Measurements from ENCODE around the gene MGLL. TPM values are rescaled to one million over a fixed set of nuclear protein-coding genes. Genes with fewer than 3 reads are reported as not detected.

Gene MGLL
- total RNA-seq, 2 experiments from 2014 or later = 0.28 to 0.38 TPM

GRCh38 chr3:127663151-127663550, 159.2 kb downstream of the MGLL start:
- H3K36me3 Mint-ChIP-seq (ENCODE audit: low read depth) = peaks cover 4% of the 10 kb centered on the region
- Histone ChIP-seq H3K4me3 (ENCODE audit: low read length) (no peak overlapping the region), H3K36me3 (ENCODE audit: insufficient read depth, low read length) (no peaks in the 10 kb centered on the region), H3K9me3 (ENCODE audit: control insufficient read depth in 1 of 2, insufficient read depth in 1 of 2, low read length in 2 of 2) (no peaks in the 10 kb centered on the region), H3K27me3 (ENCODE audit: control insufficient read depth in 1 of 2, insufficient read depth in 2 of 2, low read length in 2 of 2) (no peaks in the 10 kb centered on the region), H3K4me1 (ENCODE audit: insufficient read depth, low read length) (no peaks in the 10 kb centered on the region), H3K27ac (ENCODE audit: low read depth in 1 of 2, low read length in 2 of 2) (no peak overlapping the region)
- POLR2A ChIA-PET = no interaction called here
- intact Hi-C loops (cut with DNase I, micrococcal nuclease) = no loop called here
- no peak overlapping the region for H3K4me3 Mint-ChIP-seq
- H3K9me3 Mint-ChIP-seq = no peaks in the 10 kb centered on the region
- ATAC-seq (ENCODE audit: poor library complexity) (no peak), DNase-seq (no peak)
- no peaks in the 10 kb centered on the region for H3K27me3 Mint-ChIP-seq
- no peaks in the 10 kb centered on the region for H3K4me1 Mint-ChIP-seq (ENCODE audit: low read depth)
- CTCF ChIA-PET = no interaction called here
- no peak for TF ChIP-seq CTCF (IDR thresholded peaks at IDR 0.05)
- no peak overlapping the region for H3K27ac Mint-ChIP-seq

- Mint-ChIP-seq H3K4me1 (ENCODE audit: low read depth) (no peaks in the 10 kb centered on the region), H3K36me3 (ENCODE audit: low read depth) (peaks cover 4% of the 10 kb centered on the region), H3K9me3 (no peaks in the 10 kb centered on the region), H3K4me3 (no peak overlapping the region), H3K27me3 (no peaks in the 10 kb centered on the region), H3K27ac (no peak overlapping the region)
- Histone ChIP-seq H3K4me1 (ENCODE audit: insufficient read depth, low read length) (no peaks in the 10 kb centered on the region), H3K9me3 (ENCODE audit: control insufficient read depth in 1 of 2, insufficient read depth in 1 of 2, low read length in 2 of 2) (no peaks in the 10 kb centered on the region), H3K4me3 (ENCODE audit: low read length) (no peak overlapping the region), H3K27me3 (ENCODE audit: control insufficient read depth in 1 of 2, insufficient read depth in 2 of 2, low read length in 2 of 2) (no peaks in the 10 kb centered on the region), H3K36me3 (ENCODE audit: insufficient read depth, low read length) (no peaks in the 10 kb centered on the region), H3K27ac (ENCODE audit: low read depth in 1 of 2, low read length in 2 of 2) (no peak overlapping the region)
- ChIA-PET POLR2A (no interaction called here), CTCF (no interaction called here)
- no peak for TF ChIP-seq CTCF (IDR thresholded peaks at IDR 0.05)
- ATAC-seq (ENCODE audit: poor library complexity) (no peak), DNase-seq (no peak)
- intact Hi-C loops (cut with DNase I, micrococcal nuclease) = no loop called here
These were observed 160.3 kb downstream of the MGLL start for GRCh38 chr3:127662001-127662469.

GRCh38 chr3:127661600-127661999, 160.7 kb downstream of the MGLL start:
- intact Hi-C loops (cut with DNase I, micrococcal nuclease) = no loop called here

More at GRCh38 chr3:127661600-127661999, 160.7 kb downstream of the MGLL start:
- H3K27me3 Mint-ChIP-seq = no peaks in the 10 kb centered on the region
- no peak overlapping the region for H3K27ac Mint-ChIP-seq
- peaks cover 4% of the 10 kb centered on the region for H3K36me3 Mint-ChIP-seq (ENCODE audit: low read depth)
- Histone ChIP-seq H3K27ac (ENCODE audit: low read depth in 1 of 2, low read length in 2 of 2) (no peak overlapping the region), H3K36me3 (ENCODE audit: insufficient read depth, low read length) (no peaks in the 10 kb centered on the region), H3K9me3 (ENCODE audit: control insufficient read depth in 1 of 2, insufficient read depth in 1 of 2, low read length in 2 of 2) (no peaks in the 10 kb centered on the region), H3K27me3 (ENCODE audit: control insufficient read depth in 1 of 2, insufficient read depth in 2 of 2, low read length in 2 of 2) (no peaks in the 10 kb centered on the region), H3K4me3 (ENCODE audit: low read length) (no peak overlapping the region), H3K4me1 (ENCODE audit: insufficient read depth, low read length) (no peaks in the 10 kb centered on the region)
- TF ChIP-seq CTCF (IDR thresholded peaks at IDR 0.05) = no peak
- CTCF ChIA-PET = no interaction called here
- no peaks in the 10 kb centered on the region for H3K9me3 Mint-ChIP-seq
- no peak overlapping the region for H3K4me3 Mint-ChIP-seq
- no peak for DNase-seq
- no peaks in the 10 kb centered on the region for H3K4me1 Mint-ChIP-seq (ENCODE audit: low read depth)
- POLR2A ChIA-PET = no interaction called here
- ATAC-seq (ENCODE audit: poor library complexity) = no peak

Measured in CD4-positive, alpha-beta T cell (primary cell).